GM21786 (cell line): ENCODE results near the gene VWA5A.
"Not testable (repeated sequence)": the region's sequence is repeated elsewhere in the genome, so short reads cannot be mapped to it uniquely, and the experiment has no call there.

ENCODE experiments used
- ATAC-seq: cut with Tn5 transposase; IDR thresholded peaks from one replicate; pipeline ENCODE4 v1.9.1; 2021; ENCODE audit not compliant: unreplicated experiment

The VWA5A gene

GRCh38 chr11:124167826-124168231 is 52.6 kb downstream of the VWA5A start:
- ATAC-seq, result no peak

- no peak for ATAC-seq
Measured at GRCh38 chr11:124168796-124169195, 53.5 kb downstream of the VWA5A start.

GRCh38 chr11:124170315-124170714 is 55.1 kb downstream of the VWA5A start:
- not testable (repeated sequence) for ATAC-seq

- no peak for ATAC-seq
Measured at GRCh38 chr11:124170801-124171586, 55.7 kb downstream of the VWA5A start.

GRCh38 chr11:124172101-124172500 is 56.9 kb downstream of the VWA5A start:
- ATAC-seq, result no peak

GRCh38 chr11:124172599-124172998 is 57.3 kb downstream of the VWA5A start:
- no peak for ATAC-seq

GRCh38 chr11:124174001-124174583 is 58.8 kb downstream of the VWA5A start:
- no peak for ATAC-seq

GRCh38 chr11:124176925-124177715 is 61.9 kb downstream of the VWA5A start:
- no peak for ATAC-seq

- no peak for ATAC-seq
Measured at GRCh38 chr11:124179310-124179709, 64.1 kb downstream of the VWA5A start.

GRCh38 chr11:124183068-124183467 is 67.8 kb downstream of the VWA5A start, which contains the start of gene OR10D3:
OR10D3 (plus strand) TSS chr11:124183345; CDS start chr11:124185270, 1,925 bp downstream.
- ATAC-seq, result no peak

- no peak for ATAC-seq
Measured at GRCh38 chr11:124190298-124191139, 75.3 kb downstream of the VWA5A start.

- ATAC-seq, result peak; percentile 68
Measured at GRCh38 chr11:124193221-124194010, 78.2 kb downstream of the VWA5A start.

- ATAC-seq, result no peak
Measured at GRCh38 chr11:124194293-124195188, 79.3 kb downstream of the VWA5A start.

- peak; percentile 69 for ATAC-seq
Measured at GRCh38 chr11:124195189-124195734, 80.0 kb downstream of the VWA5A start.
